Activated CD4-positive, CD25-positive, alpha-beta regulatory T cell treated with anti-CD3 and anti-CD28 coated beads, Interleukin-2, amount 50 U/mL, for 24 hours (primary cell): ENCODE measurements around the gene PABPC5.

Experiments
- ATAC-seq, 2 donors: fragments of 150-1000 bp; cut with Tn5 transposase; one replicate each; pipeline ENCODE4 v1.10.0; 2021; ENCODE audit warnings: mild to moderate bottlenecking in 1 of 2, moderate library complexity in 1 of 2

Gene PABPC5

GRCh38 chrX:91434351-91435168, at the start of gene PABPC5:
PABPC5 (plus strand) TSS chrX:91434839; CDS start chrX:91435578, 739 bp downstream.
- no peak for ATAC-seq

DNA sequence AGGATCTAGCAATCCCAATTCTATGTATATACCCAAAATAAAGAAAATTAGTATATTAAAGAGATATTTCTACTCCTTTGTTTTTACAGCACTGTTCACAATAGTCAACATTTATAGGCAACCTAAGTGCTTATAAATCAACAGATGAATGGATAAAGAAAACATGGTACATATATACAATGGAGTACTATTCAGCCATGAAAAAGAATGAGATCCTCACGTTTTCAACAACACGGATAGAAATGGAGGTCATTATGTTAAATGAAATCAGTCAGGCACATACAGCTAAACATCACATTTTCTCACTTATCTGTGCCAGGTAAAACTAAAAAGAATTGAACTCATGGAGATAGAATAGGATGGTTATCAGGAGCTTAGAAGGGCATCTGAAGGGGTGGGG, 45.6 kb upstream of the PABPC5 start:
- no peak for ATAC-seq

DNA sequence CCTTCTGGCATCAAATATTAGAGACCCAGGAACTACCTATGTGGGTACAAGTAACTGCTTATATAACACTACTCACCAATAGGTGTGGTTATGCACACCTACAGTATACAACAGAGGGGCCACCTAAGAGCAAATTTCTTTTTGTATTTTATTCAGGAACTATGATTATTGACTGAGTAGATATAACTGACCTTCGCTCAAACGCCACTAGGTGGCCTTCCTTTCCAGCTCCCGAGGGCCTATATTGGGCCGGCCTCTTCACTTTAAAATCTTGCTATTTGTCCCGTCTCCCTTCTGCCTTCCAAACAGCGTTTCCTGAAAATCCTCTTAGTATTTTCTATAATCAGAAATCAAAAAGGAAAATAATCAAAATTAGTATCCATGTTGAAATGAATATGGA, 19.9 kb upstream of the PABPC5 start:
- no peak for ATAC-seq

GRCh38 chrX:91435395-91435794, 756 bp downstream of the PABPC5 start:
- no peak for ATAC-seq
